Measurements from ENCODE around the gene ADIG. TPM values are rescaled to one million over a fixed set of nuclear protein-coding genes. Genes with fewer than 3 reads are reported as not detected.
A peak's percentile ranks its signal among the peaks of the same experiment; 100 is the strongest.
"Not testable (repeated sequence)": the region's sequence is repeated elsewhere in the genome, so short reads cannot be mapped to it uniquely, and the experiment has no call there.

Gene ADIG
- total and polyA plus RNA-seq, 5 donors from 2014 or later: not detected

GRCh38 chr20:38595886-38596285, 14.9 kb downstream of the ADIG start:
- H3K27me3 Mint-ChIP-seq: peaks cover 37% of the 10 kb centered on the region
- not testable (repeated sequence) for ATAC-seq (ENCODE audit: low read depth in 2 of 2); H3K9me3 Mint-ChIP-seq; H3K27ac ChIP-seq (ENCODE audit: insufficient read depth, low read length, poor library complexity, severe bottlenecking); H3K4me1 Mint-ChIP-seq; H3K4me3 ChIP-seq (ENCODE audit: low read depth, low read length); H3K4me3 Mint-ChIP-seq; DNase-seq; H3K9me3 ChIP-seq (ENCODE audit: control insufficient read depth in 2 of 2, low read length in 2 of 2); H3K36me3 ChIP-seq (ENCODE audit: control insufficient read depth, insufficient read depth, low read length); H3K36me3 Mint-ChIP-seq; H3K27ac Mint-ChIP-seq; H3K27me3 ChIP-seq (ENCODE audit: control insufficient read depth, insufficient read depth, low read length); H3K4me1 ChIP-seq (ENCODE audit: control insufficient read depth, insufficient read depth, low read length, poor library complexity, severe bottlenecking)

GRCh38 chr20:38599410-38599882, 18.4 kb downstream of the ADIG start:
- no peak overlapping the region for H3K27ac ChIP-seq (ENCODE audit: insufficient read depth, low read length, poor library complexity, severe bottlenecking)
- Mint-ChIP-seq H3K4me1 (peaks cover 0 to 5% (median under 1%) of the 10 kb centered on the region in 4 donors), H3K27me3 (peaks cover 63% of the 10 kb centered on the region), H3K4me3 (no peak overlapping the region), H3K36me3 (no peaks in the 10 kb centered on the region), H3K9me3 (peaks cover 0 to 5% (median 0%) of the 10 kb centered on the region in 7 donors), H3K27ac (no peak overlapping the region)
- no peaks in the 10 kb centered on the region for H3K4me1 ChIP-seq (ENCODE audit: control insufficient read depth, insufficient read depth, low read length, poor library complexity, severe bottlenecking)
- DNase-seq (no peak), ATAC-seq (ENCODE audit: low read depth in 2 of 2) (no peak)
- peaks cover 19% of the 10 kb centered on the region for H3K27me3 ChIP-seq (ENCODE audit: control insufficient read depth, insufficient read depth, low read length)
- H3K4me3 ChIP-seq (ENCODE audit: low read depth, low read length): no peak overlapping the region
- H3K36me3 ChIP-seq (ENCODE audit: control insufficient read depth, insufficient read depth, low read length): no peaks in the 10 kb centered on the region
- H3K9me3 ChIP-seq (ENCODE audit: control insufficient read depth in 2 of 2, low read length in 2 of 2): no peaks in the 10 kb centered on the region

- Mint-ChIP-seq H3K4me3 (no peak overlapping the region), H3K9me3 (peaks cover 0 to 5% (median 0%) of the 10 kb centered on the region in 7 donors), H3K4me1 (peaks cover 0 to 5% (median under 1%) of the 10 kb centered on the region in 4 donors), H3K27ac (no peak overlapping the region), H3K36me3 (no peaks in the 10 kb centered on the region), H3K27me3 (peaks cover 66% of the 10 kb centered on the region)
- no peaks in the 10 kb centered on the region for H3K36me3 ChIP-seq (ENCODE audit: control insufficient read depth, insufficient read depth, low read length)
- H3K4me3 ChIP-seq (ENCODE audit: low read depth, low read length): no peak overlapping the region
- DNase-seq (no peak), ATAC-seq (ENCODE audit: low read depth in 2 of 2) (no peak)
- no peaks in the 10 kb centered on the region for H3K9me3 ChIP-seq (ENCODE audit: control insufficient read depth in 2 of 2, low read length in 2 of 2)
- H3K27ac ChIP-seq (ENCODE audit: insufficient read depth, low read length, poor library complexity, severe bottlenecking): no peak overlapping the region
- H3K27me3 ChIP-seq (ENCODE audit: control insufficient read depth, insufficient read depth, low read length): peaks cover 22% of the 10 kb centered on the region
- no peaks in the 10 kb centered on the region for H3K4me1 ChIP-seq (ENCODE audit: control insufficient read depth, insufficient read depth, low read length, poor library complexity, severe bottlenecking)
Observed at GRCh38 chr20:38600057-38600456, 19.1 kb downstream of the ADIG start.

GRCh38 chr20:38601216-38602184, 20.5 kb downstream of the ADIG start, which contains the start of gene ARHGAP40:
TSS of gene ARHGAP40 (plus strand) at chr20:38601809.
- Histone ChIP-seq H3K27ac (ENCODE audit: insufficient read depth, low read length, poor library complexity, severe bottlenecking) (no peak within 1 kb of the TSS), H3K4me1 (ENCODE audit: control insufficient read depth, insufficient read depth, low read length, poor library complexity, severe bottlenecking) (no peaks in the 10 kb centered on the region), H3K36me3 (ENCODE audit: control insufficient read depth, insufficient read depth, low read length) (no peaks in the 10 kb centered on the region), H3K9me3 (ENCODE audit: control insufficient read depth in 2 of 2, low read length in 2 of 2) (no peaks in the 10 kb centered on the region), H3K27me3 (ENCODE audit: control insufficient read depth, insufficient read depth, low read length) (peaks cover 28% of the 10 kb centered on the region), H3K4me3 (ENCODE audit: low read depth, low read length) (no peak within 1 kb of the TSS)
- Mint-ChIP-seq H3K27ac (no peak within 1 kb of the TSS), H3K9me3 (peaks cover 0 to 5% (median 0%) of the 10 kb centered on the region in 7 donors), H3K36me3 (no peaks in the 10 kb centered on the region), H3K4me3 (no peak within 1 kb of the TSS), H3K27me3 (peaks cover 73% of the 10 kb centered on the region), H3K4me1 (peaks cover 0 to 5% (median under 1%) of the 10 kb centered on the region in 4 donors)
- peak; percentile 37 to 42 for ATAC-seq (ENCODE audit: low read depth in 2 of 2)
- DNase-seq: no peak

- Mint-ChIP-seq H3K36me3 (no peaks in the 10 kb centered on the region), H3K27ac (no peak overlapping the region), H3K4me1 (peaks cover 0 to 5% (median under 1%) of the 10 kb centered on the region in 4 donors), H3K27me3 (peaks cover 72% of the 10 kb centered on the region), H3K4me3 (no peak overlapping the region), H3K9me3 (peaks cover 0 to 5% (median 0%) of the 10 kb centered on the region in 7 donors)
- Histone ChIP-seq H3K36me3 (ENCODE audit: control insufficient read depth, insufficient read depth, low read length) (no peaks in the 10 kb centered on the region), H3K27ac (ENCODE audit: insufficient read depth, low read length, poor library complexity, severe bottlenecking) (no peak overlapping the region), H3K4me3 (ENCODE audit: low read depth, low read length) (no peak overlapping the region), H3K4me1 (ENCODE audit: control insufficient read depth, insufficient read depth, low read length, poor library complexity, severe bottlenecking) (no peaks in the 10 kb centered on the region), H3K9me3 (ENCODE audit: control insufficient read depth in 2 of 2, low read length in 2 of 2) (no peaks in the 10 kb centered on the region), H3K27me3 (ENCODE audit: control insufficient read depth, insufficient read depth, low read length) (peaks cover 33% of the 10 kb centered on the region)
- ATAC-seq (ENCODE audit: low read depth in 2 of 2): no peak
- no peak for DNase-seq
Observed at GRCh38 chr20:38602185-38602581, 21.2 kb downstream of the ADIG start.

- no peak for ATAC-seq (ENCODE audit: low read depth in 2 of 2)
Observed at GRCh38 chr20:38603286-38603685, 22.3 kb downstream of the ADIG start.

GRCh38 chr20:38604873-38605303, 23.9 kb downstream of the ADIG start:
- ATAC-seq (ENCODE audit: low read depth in 2 of 2) (no peak), DNase-seq (no peak)
- Mint-ChIP-seq H3K4me1 (peaks cover 0 to 5% (median under 1%) of the 10 kb centered on the region in 4 donors), H3K4me3 (no peak overlapping the region), H3K27ac (no peak overlapping the region), H3K27me3 (peaks cover 71% of the 10 kb centered on the region), H3K36me3 (no peaks in the 10 kb centered on the region), H3K9me3 (peaks cover 0 to 2% (median 0%) of the 10 kb centered on the region in 7 donors)
- Histone ChIP-seq H3K4me1 (ENCODE audit: control insufficient read depth, insufficient read depth, low read length, poor library complexity, severe bottlenecking) (no peaks in the 10 kb centered on the region), H3K4me3 (ENCODE audit: low read depth, low read length) (no peak overlapping the region), H3K9me3 (ENCODE audit: control insufficient read depth in 2 of 2, low read length in 2 of 2) (no peaks in the 10 kb centered on the region), H3K36me3 (ENCODE audit: control insufficient read depth, insufficient read depth, low read length) (no peaks in the 10 kb centered on the region), H3K27me3 (ENCODE audit: control insufficient read depth, insufficient read depth, low read length) (peaks cover 33% of the 10 kb centered on the region), H3K27ac (ENCODE audit: insufficient read depth, low read length, poor library complexity, severe bottlenecking) (no peak overlapping the region)

More at GRCh38 chr20:38603286-38603685, 22.3 kb downstream of the ADIG start:
- H3K27ac ChIP-seq (ENCODE audit: insufficient read depth, low read length, poor library complexity, severe bottlenecking): no peak overlapping the region
- no peak overlapping the region for H3K27ac Mint-ChIP-seq
- H3K4me1 ChIP-seq (ENCODE audit: control insufficient read depth, insufficient read depth, low read length, poor library complexity, severe bottlenecking): no peaks in the 10 kb centered on the region
- no peak overlapping the region for H3K4me3 Mint-ChIP-seq
- peaks cover 0 to 3% (median 0%) of the 10 kb centered on the region in 7 donors for H3K9me3 Mint-ChIP-seq
- H3K27me3 ChIP-seq (ENCODE audit: control insufficient read depth, insufficient read depth, low read length): peaks cover 33% of the 10 kb centered on the region
- H3K27me3 Mint-ChIP-seq: peaks cover 71% of the 10 kb centered on the region
- no peak for DNase-seq
- no peaks in the 10 kb centered on the region for H3K36me3 Mint-ChIP-seq
- peaks cover 0 to 5% (median under 1%) of the 10 kb centered on the region in 4 donors for H3K4me1 Mint-ChIP-seq
- no peaks in the 10 kb centered on the region for H3K9me3 ChIP-seq (ENCODE audit: control insufficient read depth in 2 of 2, low read length in 2 of 2)
- H3K4me3 ChIP-seq (ENCODE audit: low read depth, low read length): no peak overlapping the region
- H3K36me3 ChIP-seq (ENCODE audit: control insufficient read depth, insufficient read depth, low read length): no peaks in the 10 kb centered on the region

Data from CD4-positive, CD25-positive, alpha-beta regulatory T cell (primary cell).